Measurements from ENCODE around the gene NPAS3.

DNA sequence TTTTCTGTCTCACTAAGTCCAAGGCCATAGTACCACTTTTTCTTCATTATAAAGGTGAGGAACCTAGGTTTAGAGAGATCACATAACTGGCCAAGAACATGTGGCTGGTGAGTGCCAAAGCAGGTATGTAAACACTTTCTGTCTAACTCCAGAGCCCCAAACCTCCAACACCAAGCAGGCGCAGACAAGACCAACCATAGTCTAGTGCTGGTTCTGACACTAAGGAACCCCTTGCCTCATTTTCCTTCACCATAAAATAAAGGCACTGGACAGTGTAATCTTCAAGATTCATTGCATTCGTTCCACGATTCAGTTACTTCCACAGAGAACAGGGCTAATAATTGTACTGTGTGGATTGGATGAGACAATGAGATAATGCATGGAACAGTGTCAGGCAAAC lies 71.0 kb downstream of the NPAS3 start:
- TF ChIP-seq, protein P1, sequence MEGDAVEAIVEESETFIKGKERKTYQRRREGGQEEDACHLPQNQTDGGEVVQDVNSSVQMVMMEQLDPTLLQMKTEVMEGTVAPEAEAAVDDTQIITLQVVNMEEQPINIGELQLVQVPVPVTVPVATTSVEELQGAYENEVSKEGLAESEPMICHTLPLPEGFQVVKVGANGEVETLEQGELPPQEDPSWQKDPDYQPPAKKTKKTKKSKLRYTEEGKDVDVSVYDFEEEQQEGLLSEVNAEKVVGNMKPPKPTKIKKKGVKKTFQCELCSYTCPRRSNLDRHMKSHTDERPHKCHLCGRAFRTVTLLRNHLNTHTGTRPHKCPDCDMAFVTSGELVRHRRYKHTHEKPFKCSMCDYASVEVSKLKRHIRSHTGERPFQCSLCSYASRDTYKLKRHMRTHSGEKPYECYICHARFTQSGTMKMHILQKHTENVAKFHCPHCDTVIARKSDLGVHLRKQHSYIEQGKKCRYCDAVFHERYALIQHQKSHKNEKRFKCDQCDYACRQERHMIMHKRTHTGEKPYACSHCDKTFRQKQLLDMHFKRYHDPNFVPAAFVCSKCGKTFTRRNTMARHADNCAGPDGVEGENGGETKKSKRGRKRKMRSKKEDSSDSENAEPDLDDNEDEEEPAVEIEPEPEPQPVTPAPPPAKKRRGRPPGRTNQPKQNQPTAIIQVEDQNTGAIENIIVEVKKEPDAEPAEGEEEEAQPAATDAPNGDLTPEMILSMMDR (IDR thresholded peaks at IDR 0.05), result no peak
- TF ChIP-seq POLR2A (IDR thresholded peaks at IDR 0.05), result no peak

All from uterus (tissue), 2 donors.